GM21367 (cell line): Measurements from ENCODE around the gene COMMD1.
"Not testable (repeated sequence)": the region's sequence is repeated elsewhere in the genome, so short reads cannot be mapped to it uniquely, and the experiment has no call there.

ENCODE experiments used
- ATAC-seq: cut with Tn5 transposase; IDR thresholded peaks from one replicate; pipeline ENCODE4 v1.9.1; 2021; ENCODE audit not compliant: unreplicated experiment

Gene COMMD1

DNA sequence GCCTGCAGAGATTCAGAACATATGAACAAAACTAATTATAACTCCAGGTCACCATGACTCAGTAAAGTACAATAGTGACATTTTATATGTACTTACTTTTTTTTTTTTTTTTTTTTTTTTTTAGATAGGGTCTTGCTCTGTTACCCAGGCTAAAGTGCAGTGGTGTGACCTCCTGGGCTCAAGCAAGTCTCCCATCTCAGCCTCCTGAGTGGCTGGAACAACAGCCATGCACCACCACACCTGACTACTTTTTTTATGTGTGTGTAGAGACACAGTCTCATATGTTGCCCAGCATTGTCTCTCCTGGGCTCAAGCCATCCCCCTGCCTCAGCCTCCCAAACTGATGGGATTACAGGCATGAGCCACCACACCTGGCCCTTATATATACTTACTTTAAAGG, 159.8 kb downstream of the COMMD1 start:
- no peak for ATAC-seq

DNA sequence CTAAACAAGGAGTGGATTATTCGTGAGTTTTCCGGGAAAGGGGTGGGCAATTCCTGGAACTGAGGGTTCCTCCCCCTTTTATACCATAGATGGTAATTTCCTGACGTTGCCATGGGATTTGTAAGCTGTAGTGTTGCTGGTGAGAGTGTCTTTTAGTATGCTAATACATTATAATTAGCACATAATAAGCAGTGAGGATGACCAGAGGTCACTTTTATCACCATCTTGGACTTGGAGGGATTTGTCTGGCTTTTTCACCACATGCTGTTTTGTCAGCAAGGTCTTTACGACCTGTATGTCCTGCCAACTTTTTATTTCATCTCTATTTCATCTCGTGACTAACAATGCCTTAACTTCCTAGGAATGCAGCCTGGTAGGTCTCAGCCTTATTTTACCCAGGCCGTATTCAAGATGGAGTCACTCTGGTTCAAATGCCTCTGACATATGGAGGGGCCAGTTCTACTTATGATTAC, 165.7 kb downstream of the COMMD1 start:
- ATAC-seq = no peak

DNA sequence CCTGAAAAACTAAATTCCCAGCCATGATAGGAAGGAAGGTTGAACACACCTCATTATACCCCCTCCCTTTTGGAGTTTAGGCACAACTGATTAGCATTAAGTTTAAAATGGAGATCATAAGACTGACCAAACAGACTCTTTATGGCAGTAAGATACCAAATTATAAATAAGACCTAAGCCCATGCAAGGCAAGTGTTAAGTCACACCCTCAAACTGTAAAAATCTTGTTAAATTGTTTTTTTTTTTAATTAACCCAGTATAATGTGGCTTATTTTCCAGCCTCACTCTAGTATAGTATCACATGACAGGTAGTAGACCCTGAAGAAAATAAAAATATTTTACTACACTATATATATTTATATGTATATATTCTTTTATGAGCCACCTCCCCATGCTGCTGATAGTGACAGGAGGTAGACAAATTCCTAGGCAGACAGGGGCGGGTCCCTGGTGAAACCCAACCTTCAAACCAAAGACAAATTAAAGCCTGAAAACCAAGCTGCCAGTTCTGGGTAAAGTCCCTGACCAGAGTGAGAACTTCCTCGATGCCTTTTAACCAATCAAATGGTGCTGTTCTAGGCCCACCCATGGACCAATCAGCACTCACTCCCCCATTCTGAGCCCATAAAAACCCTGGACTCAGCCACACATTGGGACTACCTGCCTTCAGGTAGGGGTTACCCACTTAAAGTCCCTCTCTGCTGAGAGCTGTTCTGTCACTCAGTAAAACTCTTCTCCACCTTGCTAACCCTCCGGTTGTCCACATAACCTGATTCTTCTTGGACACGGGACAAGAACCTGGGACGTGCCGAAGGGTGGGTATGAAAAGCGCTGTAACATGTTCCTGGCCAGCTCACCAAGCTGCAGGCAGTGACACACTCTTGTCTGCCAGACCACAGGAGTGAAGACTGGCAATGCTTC, 166.5 kb downstream of the COMMD1 start:
- no peak for ATAC-seq

DNA sequence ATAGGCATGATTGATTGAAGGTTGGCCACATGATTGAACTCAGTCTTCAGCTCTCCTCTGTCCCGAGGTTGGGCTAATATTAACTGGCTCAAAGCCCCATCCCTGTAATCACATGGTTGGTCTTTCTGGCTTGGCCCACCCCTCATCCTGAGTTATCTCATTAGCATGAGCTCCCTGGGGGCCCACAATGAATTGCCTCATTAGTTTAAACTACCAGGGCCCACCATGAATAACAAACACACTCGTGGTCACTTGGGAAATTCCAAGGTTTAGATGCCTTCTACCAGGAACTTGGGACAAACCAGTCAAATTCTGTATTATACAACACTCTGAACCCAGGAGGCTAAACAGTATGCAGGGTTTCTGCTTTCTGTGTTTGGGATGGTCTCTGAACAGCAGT, 168.8 kb downstream of the COMMD1 start:
- no peak for ATAC-seq

DNA sequence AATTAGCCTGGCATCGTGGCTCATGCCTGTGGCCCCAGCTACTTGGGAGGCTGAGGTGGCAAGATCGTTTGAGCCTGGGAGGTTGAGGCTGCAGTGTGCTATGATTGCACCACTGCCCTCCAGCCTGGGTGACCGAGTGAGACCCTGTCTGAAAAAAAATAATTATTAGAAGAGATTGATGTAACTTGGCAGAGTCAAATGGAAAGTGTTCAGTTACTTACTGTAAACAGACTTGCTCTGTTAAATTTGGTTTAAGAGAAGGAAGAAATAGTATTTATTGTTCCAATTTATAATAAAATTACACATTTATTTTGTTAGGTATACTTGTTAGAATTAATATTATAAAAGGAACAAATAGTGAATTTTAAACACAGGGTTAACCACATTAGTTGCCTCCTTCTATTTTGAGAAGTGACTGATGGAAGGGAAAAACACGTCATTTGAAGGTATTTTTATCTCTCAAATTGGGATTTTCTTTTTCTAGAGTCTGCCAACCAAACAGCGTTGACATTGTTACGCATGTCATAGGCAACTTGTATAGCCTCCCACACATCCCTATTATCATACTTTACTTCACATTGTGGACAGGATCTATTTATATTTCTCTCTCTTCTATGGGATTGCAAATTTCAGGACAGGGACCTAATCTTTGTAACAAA, 171.6 kb downstream of the COMMD1 start:
- ATAC-seq = no peak

DNA sequence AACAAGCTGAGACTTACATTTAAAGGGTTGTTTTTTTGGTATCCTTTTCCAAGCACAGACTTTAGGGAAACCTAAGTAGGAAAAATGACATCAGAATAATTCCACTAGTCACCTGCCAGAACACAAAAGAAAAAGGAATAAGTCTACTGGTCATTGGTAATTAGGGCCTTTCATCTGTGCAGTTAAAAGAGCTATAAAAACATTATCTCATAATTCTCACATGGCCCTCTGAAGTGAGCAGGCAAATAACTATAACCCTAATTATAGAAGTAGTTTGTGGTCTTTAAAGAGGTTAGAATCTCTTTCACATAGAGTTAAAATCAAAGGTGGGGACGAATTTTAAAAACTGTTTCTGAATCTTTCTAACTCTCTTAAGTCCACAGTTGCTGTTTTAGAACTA, 179.3 kb downstream of the COMMD1 start:
- no peak for ATAC-seq

DNA sequence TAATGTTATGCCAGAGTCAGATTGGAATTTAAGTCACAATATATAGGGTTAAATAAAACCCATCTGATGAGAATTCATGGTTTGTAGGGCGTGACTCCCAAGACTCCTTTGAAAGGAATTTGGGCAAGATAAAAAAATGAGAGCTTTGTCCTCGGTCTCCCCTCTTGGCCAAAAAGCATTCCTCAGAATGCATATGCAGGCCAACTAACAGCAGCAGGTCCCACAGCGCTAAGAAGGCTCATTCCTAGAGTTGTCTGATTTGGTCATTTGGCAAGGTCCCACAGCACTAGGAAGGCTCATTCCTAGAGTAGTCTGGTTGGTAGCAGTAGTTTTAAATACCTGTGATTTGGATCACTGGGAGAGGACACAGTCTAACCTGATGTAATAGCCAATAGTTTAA, 184.2 kb downstream of the COMMD1 start:
- ATAC-seq = no peak

DNA sequence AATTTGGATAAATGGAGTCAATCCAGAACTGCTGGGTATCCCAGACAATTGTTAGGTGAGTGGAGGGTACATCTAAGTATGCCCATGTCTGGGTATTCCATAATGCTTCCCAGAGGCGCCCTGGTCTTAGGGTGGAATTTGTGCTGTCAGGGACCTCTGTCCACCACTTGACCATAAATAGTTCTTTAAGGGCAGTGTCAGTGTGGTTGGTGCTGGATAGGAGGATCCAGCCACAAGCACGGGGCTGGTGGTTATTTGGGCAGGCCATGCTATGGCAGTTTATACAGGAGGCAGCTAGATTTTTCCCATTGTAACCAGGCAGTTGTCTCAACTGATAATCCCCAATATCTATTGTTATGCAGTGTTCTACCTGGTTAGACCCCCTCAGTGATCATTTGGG, 186.0 kb downstream of the COMMD1 start:
- ATAC-seq = no peak

DNA sequence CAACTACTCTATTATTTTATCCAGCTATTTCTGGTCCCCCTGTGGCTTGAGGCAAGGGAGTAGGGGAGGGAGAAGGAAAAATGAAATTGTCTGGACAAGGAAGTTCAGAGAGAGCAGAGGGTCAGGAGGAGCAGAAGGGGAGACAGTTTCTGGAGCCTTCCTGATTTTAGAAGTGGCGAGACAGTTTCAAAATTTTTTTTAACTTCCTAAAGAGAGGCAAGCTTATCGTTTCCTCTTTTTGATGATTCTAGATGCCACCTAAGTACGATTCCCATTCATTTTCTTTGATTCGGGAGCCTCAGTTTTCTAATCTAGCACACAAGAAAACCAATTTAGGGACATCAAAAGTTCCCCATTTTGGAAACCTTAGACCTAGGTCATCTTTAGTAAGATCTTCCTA, 193.6 kb downstream of the COMMD1 start:
- ATAC-seq = no peak

DNA sequence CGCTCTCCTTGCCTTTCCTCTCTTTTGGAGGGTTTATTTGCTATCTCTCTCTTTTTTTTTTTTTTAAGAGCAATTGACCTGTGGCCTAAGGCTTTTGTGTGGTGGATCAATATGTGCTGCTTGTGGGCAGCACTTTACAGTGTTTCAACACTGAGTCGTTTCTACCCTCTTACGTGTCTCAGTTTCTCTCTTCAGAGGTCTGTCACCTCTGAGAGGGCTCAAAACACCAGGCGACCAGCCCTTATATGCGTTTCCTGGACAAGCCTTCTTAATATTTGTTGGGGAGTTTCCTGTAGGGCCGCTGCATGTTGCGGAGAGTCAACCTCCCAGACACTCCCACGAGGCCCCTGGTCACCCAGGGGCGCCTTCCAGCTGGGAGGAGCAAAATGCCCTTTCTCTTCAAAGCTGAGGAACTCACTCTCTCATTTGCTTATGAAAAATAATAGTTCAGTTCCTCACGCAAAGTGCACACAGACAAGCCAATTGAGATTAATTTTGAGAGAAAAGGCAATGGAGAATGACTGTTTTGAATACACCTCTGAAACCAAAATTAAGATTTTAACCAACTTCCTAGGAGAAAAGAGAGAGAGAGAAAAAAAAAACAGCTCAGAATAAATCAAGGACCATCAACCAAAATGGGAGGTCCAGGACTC, 194.2 kb downstream of the COMMD1 start:
- ATAC-seq = peak; percentile 77

DNA sequence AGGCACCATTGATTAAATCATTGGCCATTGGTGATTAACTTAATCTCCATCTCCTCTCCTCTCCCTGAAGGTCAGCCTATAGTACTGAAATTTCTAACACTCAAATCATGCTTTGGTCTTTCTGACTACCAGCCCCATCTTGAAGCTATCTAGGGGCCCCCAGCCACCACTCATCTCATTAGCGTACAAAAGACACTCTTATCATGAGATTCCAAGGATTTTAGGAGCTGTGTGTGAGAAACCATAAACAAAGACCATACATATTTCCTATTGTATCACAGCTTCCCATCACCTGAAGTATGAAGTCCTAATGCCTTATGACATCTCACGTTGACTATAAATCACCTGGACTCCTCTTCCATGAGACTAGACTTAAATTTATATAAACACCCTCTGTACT, 196.4 kb downstream of the COMMD1 start:
- no peak for ATAC-seq

DNA sequence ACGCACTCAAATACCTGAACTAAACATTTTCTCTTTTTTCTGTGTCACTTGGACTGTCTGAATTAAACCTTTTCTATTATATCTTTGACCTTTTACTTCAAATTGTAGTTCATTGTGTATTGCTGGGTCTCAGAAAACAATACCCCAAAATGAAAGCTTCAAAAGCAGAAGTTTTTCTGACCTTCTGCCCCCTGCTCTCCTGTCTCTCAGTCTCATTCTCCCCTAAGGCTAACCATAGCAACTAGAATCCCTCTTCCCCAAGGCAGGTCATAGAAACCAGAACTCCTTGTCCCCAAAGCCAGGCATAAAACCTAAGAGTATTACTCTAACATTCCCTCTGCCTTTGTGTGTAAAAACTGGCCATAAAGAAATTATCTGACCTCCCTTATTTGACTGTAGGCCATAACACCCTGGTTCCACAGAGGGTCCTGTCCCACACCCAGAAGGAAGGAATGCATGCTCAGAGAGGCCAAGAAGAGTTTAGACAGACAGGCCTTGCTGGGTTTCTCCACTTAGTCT, 197.0 kb downstream of the COMMD1 start:
- ATAC-seq = no peak

DNA sequence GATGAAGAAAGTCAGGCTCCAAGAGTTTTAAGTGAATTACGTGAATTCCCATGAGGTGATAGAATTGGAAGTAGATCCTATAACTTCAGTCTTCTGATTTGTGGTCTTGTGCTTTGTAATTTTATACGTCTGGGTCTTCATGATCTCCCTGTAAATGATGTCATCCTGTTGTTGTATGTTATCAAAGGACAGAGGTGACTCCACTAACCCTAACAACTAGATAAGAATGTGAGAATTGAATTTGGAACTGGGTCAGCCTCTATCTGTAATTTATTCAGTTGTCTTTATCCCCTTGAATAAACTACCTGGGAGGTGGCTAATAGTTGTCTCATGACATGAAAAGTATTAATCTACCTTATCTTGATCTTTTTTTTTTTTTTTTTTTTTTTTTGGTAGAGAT, 204.1 kb downstream of the COMMD1 start:
- no peak for ATAC-seq

DNA sequence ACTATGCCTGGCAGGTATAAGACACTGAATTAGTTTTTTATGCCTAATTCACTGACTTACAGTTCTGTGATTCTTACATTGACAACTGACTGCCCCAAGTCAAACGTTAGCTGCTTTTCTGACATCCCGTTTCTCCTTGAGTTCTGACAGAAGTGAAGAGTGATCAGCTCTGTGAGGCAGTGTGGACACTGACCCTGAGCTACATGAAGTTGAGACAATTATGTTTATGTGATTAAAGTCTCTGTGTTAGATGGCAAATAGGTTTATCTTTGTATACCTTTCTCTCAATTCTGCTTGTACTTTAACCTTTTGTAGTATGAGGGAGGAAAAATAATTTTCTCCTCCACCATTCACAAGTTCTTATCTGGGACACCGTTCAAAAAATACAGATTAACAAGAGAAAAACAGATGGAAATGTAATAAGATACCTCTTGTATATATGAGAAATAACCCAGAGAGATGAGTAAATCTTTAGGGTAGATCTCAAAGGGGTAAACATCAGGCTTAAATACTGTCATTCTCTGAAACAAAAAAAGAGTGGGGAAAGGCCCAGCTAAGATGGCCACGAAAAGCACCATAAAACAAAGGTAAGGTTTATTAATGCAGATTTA, 205.0 kb downstream of the COMMD1 start:
- no peak for ATAC-seq

DNA sequence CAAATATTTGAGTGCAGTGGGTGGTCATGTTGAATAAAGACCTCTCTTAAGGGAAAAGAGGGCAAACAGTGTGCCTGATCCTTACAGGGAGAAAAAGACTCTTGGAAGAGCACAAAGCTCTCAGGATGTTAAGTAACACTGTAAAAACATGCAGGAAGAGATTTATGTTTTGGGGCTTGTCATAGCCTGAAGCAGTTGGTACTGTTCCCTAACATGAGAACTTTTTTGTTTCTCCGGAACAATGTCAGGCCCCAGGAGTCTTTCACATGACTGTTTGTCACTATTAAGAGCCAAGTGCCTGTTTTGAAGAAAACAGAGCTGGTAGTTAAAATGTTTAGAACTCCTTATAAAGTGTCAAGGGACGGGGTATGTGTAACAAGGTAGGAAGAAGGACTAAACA, 206.7 kb downstream of the COMMD1 start:
- no peak for ATAC-seq

DNA sequence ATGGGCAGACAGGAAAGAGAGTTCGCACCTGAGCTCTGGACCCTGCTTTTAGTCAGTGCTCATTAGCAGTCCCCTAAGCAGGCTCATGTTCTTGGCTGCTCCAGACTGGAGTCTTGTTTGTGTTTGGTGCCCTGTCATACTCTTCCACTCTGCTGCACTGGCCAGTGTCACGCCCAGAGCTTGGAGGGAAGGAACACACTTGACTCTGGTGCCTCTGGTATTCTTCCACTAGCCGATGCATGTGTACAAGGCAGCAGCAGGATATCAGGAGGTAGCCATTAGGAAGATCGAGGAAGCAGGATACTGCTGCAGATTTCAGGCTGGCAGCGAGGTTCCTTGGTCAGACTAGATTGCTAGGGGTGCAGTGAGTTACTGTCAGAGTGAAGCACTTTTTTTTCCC, 209.1 kb downstream of the COMMD1 start:
- ATAC-seq = no peak

DNA sequence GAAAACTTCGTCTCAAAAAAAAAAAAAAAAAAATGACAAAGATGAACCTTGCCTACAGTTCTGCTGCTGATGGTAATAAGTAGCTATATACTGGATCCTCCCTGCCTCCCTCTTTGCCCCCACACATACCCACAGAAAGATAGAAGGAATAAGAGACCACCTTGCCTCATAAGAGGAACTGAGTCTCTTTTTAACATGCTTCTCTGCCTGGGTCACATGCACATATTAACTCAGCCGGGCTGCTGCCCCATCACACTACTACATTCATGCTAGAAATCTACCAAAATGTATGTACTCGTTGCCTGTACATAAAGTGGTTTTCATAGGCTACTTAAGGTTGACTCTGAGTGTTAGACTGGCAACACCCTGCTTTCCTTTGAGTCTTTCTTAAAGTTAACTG, 211.5 kb downstream of the COMMD1 start:
- no peak for ATAC-seq

DNA sequence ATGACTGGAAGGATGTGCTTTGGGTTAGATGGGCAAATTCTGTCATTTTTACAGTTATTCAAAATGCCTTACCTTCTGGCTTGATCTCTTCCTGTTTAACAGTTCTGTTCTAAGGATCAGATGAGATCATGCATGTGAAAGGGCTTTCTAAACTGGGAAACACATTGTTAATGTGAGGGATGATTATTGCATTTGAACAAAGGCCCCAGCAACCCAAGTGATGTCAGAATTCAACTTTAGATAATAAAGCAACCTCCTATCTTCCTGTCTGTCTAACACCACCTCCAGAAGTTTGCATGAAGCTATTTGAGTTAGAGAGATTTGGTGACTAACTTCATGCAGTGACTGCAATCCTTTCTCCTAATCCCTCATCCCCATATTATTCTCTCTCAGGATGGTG, 212.7 kb downstream of the COMMD1 start:
- ATAC-seq = no peak

DNA sequence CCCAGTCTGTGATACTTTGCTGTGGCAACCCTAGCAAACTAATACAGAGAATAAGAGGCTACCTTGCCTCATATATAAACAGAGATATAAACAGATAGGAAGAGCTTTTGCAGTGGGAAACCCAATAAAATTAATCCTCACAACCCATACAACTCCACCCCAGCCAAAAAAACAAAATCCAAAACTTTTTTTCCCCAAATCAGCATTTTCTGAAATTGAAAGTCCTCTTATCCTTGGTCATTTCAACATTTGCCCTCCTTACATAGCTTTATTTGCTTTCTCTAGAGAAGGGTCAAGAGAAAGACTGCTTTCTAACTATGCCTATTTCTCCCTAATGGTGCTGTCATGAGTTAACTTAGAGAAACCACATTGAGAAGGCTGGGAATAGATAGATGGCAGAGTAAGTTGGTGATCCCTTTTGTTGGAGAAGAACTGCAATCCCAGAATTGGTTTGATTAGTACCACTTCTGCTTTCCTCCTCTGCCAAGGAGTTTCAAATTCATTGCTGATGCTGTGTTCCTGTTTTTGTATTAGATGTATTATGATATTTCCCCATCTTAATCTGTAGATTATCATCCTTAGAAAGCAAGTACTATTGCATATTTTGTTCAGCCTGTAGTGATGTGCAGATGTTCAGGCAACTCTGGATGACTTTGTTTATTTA, 214.0 kb downstream of the COMMD1 start:
- ATAC-seq = no peak

DNA sequence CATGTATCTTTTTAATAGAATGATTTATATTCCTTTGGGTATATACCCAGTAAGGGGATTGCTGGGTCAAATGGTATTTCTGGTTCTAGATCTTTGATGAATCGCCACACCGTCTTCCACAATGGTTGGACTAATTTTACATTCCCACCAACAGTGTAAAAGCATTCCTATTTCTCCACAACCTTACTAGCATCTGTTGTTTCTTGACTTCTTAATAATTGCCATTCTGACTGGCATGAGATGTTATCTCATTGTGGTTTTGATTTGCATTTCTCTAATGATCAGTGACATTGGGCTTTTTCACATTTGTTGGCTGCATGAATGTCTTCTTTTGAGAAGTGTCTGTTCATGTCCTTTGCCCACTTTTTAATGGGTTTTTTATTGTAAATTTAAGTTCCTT, 220.8 kb downstream of the COMMD1 start:
- ATAC-seq = not testable (repeated sequence)
